Breast epithelium (tissue), 4 donors: ENCODE results near the gene PLEKHA5. TPM values are rescaled to one million over a fixed set of nuclear protein-coding genes. Genes with fewer than 3 reads are reported as not detected.

Source experiments
- DNase-seq, 2 donors: peaks; one replicate each; pipeline ENCODE4 v3.0.0-alpha.2; 2019; ENCODE audit warnings: low spot score in 2 of 2
- H3K27ac ChIP-seq, 2 donors: fragments of 200-600 bp; sonication (generic) in 1 of 2; one replicate each; pipeline ENCODE4 v1.5.1; 2016 to 2019; ENCODE audit warnings: mild to moderate bottlenecking in 1 of 2
- H3K27me3 ChIP-seq, 2 donors: fragments of 200-600 bp; sonication (generic) in 1 of 2; one replicate each; pipeline versions ENCODE4 v1.5.1 to v1.6.0; 2017 to 2019; ENCODE audit warnings: control low read depth in 1 of 2, mild to moderate bottlenecking in 1 of 2
- H3K36me3 ChIP-seq: fragments of 200-600 bp; one replicate; pipeline ENCODE4 v1.5.1; 2019
- H3K4me1 ChIP-seq, 2 donors: fragments of 200-600 bp; sonication (generic); one replicate each; pipeline ENCODE4 v1.5.1; 2016 to 2019; ENCODE audit warnings: control low read depth in 1 of 2
- H3K4me3 ChIP-seq, 3 donors: fragments of 200-600 bp; sonication (generic); 1 replicate in 2 of 3; 2 replicates in 1 of 3; pipeline ENCODE4 v1.5.1; 2016 to 2019; ENCODE audit warnings: mild to moderate bottlenecking in 3 of 3, moderate library complexity in 2 of 3
- H3K9me3 ChIP-seq, 2 donors: fragments of 200-600 bp; sonication (generic) in 1 of 2; one replicate each; pipeline ENCODE4 v1.5.1; 2016 to 2019; ENCODE audit warnings: control low read depth in 1 of 2
- POLR2A ChIP-seq: fragments of 450-650 bp; IDR thresholded peaks from one replicate; pipeline ENCODE4 v1.6.1; 2016; ENCODE audit warnings: antibody characterized with exemption, mild to moderate bottlenecking, moderate library complexity
- POLR2AphosphoS5 ChIP-seq, 3 donors: sonication (generic); formaldehyde crosslinking; IDR thresholded peaks; one replicate each; pipeline ENCODE4 v1.6.1; 2017; ENCODE audit warnings: antibody characterized with exemption in 3 of 3
- intact Hi-C: fragments of 100-400 bp; cut with DNase I; formaldehyde crosslinking; loops from one replicate; pipeline ENCODE4 v1.15.1; 2023; ENCODE audit warnings: low total_unique reads
- total RNA-seq, 3 donors: library from RNA; depleted of rRNA; stranded (reverse); fragments of >200 nt; gene quantifications; one replicate each; pipeline ENCODE4 v1.1.0, GENCODE V29; 2016
- TF ChIP-seq, protein P1 (sequence below), 3 donors: fragments of 450-650 bp; IDR thresholded peaks; one replicate each; pipeline ENCODE4 v1.5.1; 2016 to 2017; ENCODE audit warnings: antibody characterized with exemption in 3 of 3, mild to moderate bottlenecking in 3 of 3, moderate library complexity in 3 of 3

The PLEKHA5 gene
- total RNA-seq, 3 donors from 2014 or later = 21.1 to 55.5 (median 49.8) TPM

DNA sequence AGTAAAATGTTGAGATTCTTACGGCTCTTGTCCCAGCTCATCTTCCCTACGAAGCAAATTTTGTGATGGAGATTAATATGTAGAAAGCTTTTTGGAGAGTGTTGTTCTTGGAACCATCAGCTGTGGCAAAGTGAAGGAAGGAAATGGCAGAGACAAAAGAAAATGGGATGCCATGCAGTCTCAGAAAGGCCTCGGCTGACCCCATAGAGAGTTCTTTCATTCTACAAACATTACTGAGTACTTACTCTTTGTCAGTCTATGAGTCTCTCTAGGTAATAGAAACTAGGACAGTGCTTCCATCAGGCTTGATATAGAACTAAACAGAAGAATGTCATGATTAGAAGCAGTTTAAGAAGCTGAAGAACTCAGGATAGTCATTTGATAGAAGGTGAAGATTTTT lies 134.1 kb downstream of the PLEKHA5 start:
- TF ChIP-seq POLR2AphosphoS5 (IDR thresholded peaks at IDR 0.05) (no peak), POLR2A (no peak)
- TF ChIP-seq, protein P1, sequence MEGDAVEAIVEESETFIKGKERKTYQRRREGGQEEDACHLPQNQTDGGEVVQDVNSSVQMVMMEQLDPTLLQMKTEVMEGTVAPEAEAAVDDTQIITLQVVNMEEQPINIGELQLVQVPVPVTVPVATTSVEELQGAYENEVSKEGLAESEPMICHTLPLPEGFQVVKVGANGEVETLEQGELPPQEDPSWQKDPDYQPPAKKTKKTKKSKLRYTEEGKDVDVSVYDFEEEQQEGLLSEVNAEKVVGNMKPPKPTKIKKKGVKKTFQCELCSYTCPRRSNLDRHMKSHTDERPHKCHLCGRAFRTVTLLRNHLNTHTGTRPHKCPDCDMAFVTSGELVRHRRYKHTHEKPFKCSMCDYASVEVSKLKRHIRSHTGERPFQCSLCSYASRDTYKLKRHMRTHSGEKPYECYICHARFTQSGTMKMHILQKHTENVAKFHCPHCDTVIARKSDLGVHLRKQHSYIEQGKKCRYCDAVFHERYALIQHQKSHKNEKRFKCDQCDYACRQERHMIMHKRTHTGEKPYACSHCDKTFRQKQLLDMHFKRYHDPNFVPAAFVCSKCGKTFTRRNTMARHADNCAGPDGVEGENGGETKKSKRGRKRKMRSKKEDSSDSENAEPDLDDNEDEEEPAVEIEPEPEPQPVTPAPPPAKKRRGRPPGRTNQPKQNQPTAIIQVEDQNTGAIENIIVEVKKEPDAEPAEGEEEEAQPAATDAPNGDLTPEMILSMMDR (IDR thresholded peaks at IDR 0.05) = no peak
- no peak overlapping the region for H3K27ac ChIP-seq
- no peak for DNase-seq
- no peaks in the 10 kb centered on the region for H3K27me3 ChIP-seq
- no peaks in the 10 kb centered on the region for H3K4me1 ChIP-seq
- no peaks in the 10 kb centered on the region for H3K36me3 ChIP-seq
- intact Hi-C loops = no loop called here
- no peaks in the 10 kb centered on the region for H3K9me3 ChIP-seq
- no peak overlapping the region for H3K4me3 ChIP-seq

DNA sequence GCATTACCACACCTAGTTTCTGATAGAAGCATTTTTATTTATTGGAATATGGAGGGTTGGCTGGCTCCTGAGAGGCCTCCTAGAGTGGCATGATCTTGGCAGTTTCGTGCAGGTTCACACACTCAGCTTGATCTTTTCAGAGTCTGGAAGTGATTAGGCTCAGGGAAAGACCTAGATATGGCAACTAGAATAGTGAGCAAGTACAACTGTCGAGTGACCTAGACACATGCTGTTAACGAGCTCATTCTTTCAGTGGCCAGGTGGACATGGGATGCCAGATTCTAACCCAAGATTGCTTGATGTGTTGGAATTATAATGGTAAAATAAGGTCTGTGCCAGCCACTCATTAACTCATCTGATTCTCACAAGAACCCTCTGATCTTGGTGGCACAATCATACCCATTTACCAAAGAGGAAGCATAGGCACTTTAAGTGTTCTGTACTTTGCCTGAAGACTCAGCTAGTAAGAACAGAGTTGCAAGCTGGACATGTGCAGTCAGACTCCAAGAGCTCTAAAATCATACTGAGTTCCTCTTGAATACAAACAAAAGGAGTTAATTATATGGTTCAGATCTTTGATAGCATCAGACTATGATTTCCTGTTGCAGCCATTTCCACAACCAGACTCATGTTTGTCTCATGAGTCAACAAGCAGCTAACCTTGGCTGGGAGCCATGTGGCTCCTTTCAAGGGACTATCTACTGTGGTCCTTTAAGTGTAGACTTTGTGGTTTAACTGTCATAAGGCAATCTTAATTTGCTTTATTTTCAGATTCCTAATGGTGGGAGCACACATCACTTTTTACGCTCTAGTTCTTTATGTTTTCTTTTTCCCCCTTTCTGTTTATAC lies 144.2 kb downstream of the PLEKHA5 start:
- intact Hi-C loops = no loop called here
- Histone ChIP-seq H3K4me3 (no peak overlapping the region), H3K4me1 (no peaks in the 10 kb centered on the region), H3K27me3 (no peaks in the 10 kb centered on the region), H3K36me3 (no peaks in the 10 kb centered on the region), H3K27ac (peak overlapping the region; percentile 6 to 21), H3K9me3 (no peaks in the 10 kb centered on the region)
- peak; percentile 53 to 56 for DNase-seq
- TF ChIP-seq, protein P1 (IDR thresholded peaks at IDR 0.05) = no peak
- TF ChIP-seq POLR2AphosphoS5 (IDR thresholded peaks at IDR 0.05) = no peak
- TF ChIP-seq POLR2A = no peak

GRCh38 chr12:19276767-19277166 lies 147.2 kb downstream of the PLEKHA5 start:
- H3K9me3 ChIP-seq = no peaks in the 10 kb centered on the region
- TF ChIP-seq, protein P1 (IDR thresholded peaks at IDR 0.05) = no peak
- TF ChIP-seq POLR2AphosphoS5 (IDR thresholded peaks at IDR 0.05) (no peak), POLR2A (no peak)
- no peak overlapping the region for H3K4me3 ChIP-seq
- no peak for DNase-seq
- H3K36me3 ChIP-seq = no peaks in the 10 kb centered on the region
- H3K27me3 ChIP-seq = no peaks in the 10 kb centered on the region
- no peak overlapping the region for H3K27ac ChIP-seq
- intact Hi-C loops = no loop called here
- no peaks in the 10 kb centered on the region for H3K4me1 ChIP-seq

- H3K4me3 ChIP-seq = no peak overlapping the region
- no peaks in the 10 kb centered on the region for H3K36me3 ChIP-seq
- intact Hi-C loops = no loop called here
- no peaks in the 10 kb centered on the region for H3K9me3 ChIP-seq
- no peak overlapping the region for H3K27ac ChIP-seq
- H3K4me1 ChIP-seq = no peaks in the 10 kb centered on the region
- DNase-seq = no peak
- TF ChIP-seq, protein P1 (IDR thresholded peaks at IDR 0.05) = no peak
- TF ChIP-seq POLR2A (no peak), POLR2AphosphoS5 (IDR thresholded peaks at IDR 0.05) (no peak)
- H3K27me3 ChIP-seq = no peaks in the 10 kb centered on the region
Measured at GRCh38 chr12:19277711-19278110, 148.2 kb downstream of the PLEKHA5 start.

DNA sequence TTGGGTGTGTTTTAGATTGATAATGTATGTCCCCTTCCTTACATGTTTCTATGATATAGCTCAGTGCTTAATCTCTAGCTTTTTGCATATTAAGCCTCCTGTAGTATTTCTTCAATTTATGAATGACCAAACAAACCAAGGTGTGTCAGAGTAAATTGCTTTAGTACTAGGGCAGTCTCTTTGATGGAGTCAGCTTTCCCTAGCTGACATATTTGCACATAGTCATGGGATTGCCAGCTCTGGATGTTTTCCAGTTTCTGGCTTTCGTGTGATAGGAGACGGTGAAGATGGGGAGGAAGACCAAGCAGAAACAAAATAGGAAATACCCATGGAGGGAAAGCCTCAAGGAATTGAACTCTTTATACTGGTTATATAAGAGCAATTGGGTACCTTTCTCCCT lies 148.9 kb downstream of the PLEKHA5 start:
- no peaks in the 10 kb centered on the region for H3K4me1 ChIP-seq
- TF ChIP-seq, protein P1 (IDR thresholded peaks at IDR 0.05) = no peak
- TF ChIP-seq POLR2AphosphoS5 (IDR thresholded peaks at IDR 0.05) (no peak), POLR2A (no peak)
- no peaks in the 10 kb centered on the region for H3K9me3 ChIP-seq
- intact Hi-C loops = no loop called here
- no peak for DNase-seq
- no peaks in the 10 kb centered on the region for H3K27me3 ChIP-seq
- no peak overlapping the region for H3K27ac ChIP-seq
- H3K4me3 ChIP-seq = no peak overlapping the region
- H3K36me3 ChIP-seq = no peaks in the 10 kb centered on the region
